A673 (cell line): ENCODE results near the gene SYP.

Experiments used
- CTCF ChIP-seq: fragments of 300-800, 200-600 bp; sonication (generic); conservative IDR thresholded peaks from 2 replicates; pipeline ENCODE4 v1.5.1; 2017; ENCODE audit warnings: low read depth, mild to moderate bottlenecking, antibody characterized with exemption, low read length, moderate library complexity, mixed read lengths
- EZH2 ChIP-seq: fragments of 200-600 bp; sonication (generic); IDR thresholded peaks from 2 replicates; pipeline ENCODE4 v1.6.1; 2017; ENCODE audit warnings: borderline replicate concordance, low read depth, mild to moderate bottlenecking, mixed read lengths, antibody characterized with exemption, low read length; ENCODE audit not compliant: poor library complexity, severe bottlenecking

- TF ChIP-seq CTCF (no peak), EZH2 (no peak)
Measured at GRCh38 chrX:49162620-49163019, 37.4 kb downstream of the SYP start, which contains the start of gene MAGIX.
